ENCODE data around the gene HES2. TPM values are rescaled to one million over a fixed set of nuclear protein-coding genes. Genes with fewer than 3 reads are reported as not detected.

HES2 gene
- polyA plus RNA-seq, 4 donors: 0.08 to 0.69 (median 0.34) TPM

Other genes starting within 250 kb of the HES2 start
- under 1 TPM; 0.14 to 0.63 (median 0.36) TPM for gene CHD5, start 239.6 kb downstream of the HES2 start, polyA plus RNA-seq (ENCODE audit: insufficient read length in 4 of 4)
- 100 to 1,000 TPM; 523 to 790 (median 627) TPM for gene RPL22, start 220.3 kb downstream of the HES2 start, polyA plus RNA-seq (ENCODE audit: insufficient read length in 4 of 4)
- gene RNF207, start 213.8 kb downstream of the HES2 start, polyA plus RNA-seq (ENCODE audit: insufficient read length in 4 of 4): 10 to 100 TPM; 15.7 to 72.0 (median 38.7) TPM
- 10 to 100 TPM; 60.7 to 75.1 (median 63.1) TPM for gene ICMT, start 184.0 kb downstream of the HES2 start, polyA plus RNA-seq (ENCODE audit: insufficient read length in 4 of 4)
- gene HES3, start 175.7 kb downstream of the HES2 start, polyA plus RNA-seq (ENCODE audit: insufficient read length in 4 of 4): not detected
- 1 to 10 TPM; 6.3 to 7.9 (median 7.5) TPM for gene GPR153, start 158.8 kb downstream of the HES2 start, polyA plus RNA-seq (ENCODE audit: insufficient read length in 4 of 4)
- gene ACOT7, start 26.2 kb downstream of the HES2 start, polyA plus RNA-seq (ENCODE audit: insufficient read length in 4 of 4): 10 to 100 TPM; 18.2 to 34.2 (median 27.5) TPM
- gene ESPN, start 4.9 kb upstream of the HES2 start, polyA plus RNA-seq (ENCODE audit: insufficient read length in 4 of 4): 10 to 100 TPM in 3 of 4 donors, 1 to 10 TPM in 1; 7.6 to 23.5 (median 11.8) TPM
- gene TNFRSF25, start 46.3 kb upstream of the HES2 start, polyA plus RNA-seq (ENCODE audit: insufficient read length in 4 of 4): 10 to 100 TPM in 3 of 4 donors, 1 to 10 TPM in 1; 8.8 to 27.7 (median 12.4) TPM
- 10 to 100 TPM; 10.9 to 23.5 (median 14.0) TPM for gene PLEKHG5, start 71.7 kb upstream of the HES2 start, polyA plus RNA-seq (ENCODE audit: insufficient read length in 4 of 4)
- gene NOL9, start 134.6 kb upstream of the HES2 start, polyA plus RNA-seq (ENCODE audit: insufficient read length in 4 of 4): 10 to 100 TPM; 15.5 to 23.1 (median 19.3) TPM
- under 1 TPM in 2 of 4 donors, not detected in 2; 0.06 to 0.15 TPM for gene TAS1R1, start 135.4 kb upstream of the HES2 start, polyA plus RNA-seq (ENCODE audit: insufficient read length in 4 of 4)
- gene ZBTB48, start 160.1 kb upstream of the HES2 start, polyA plus RNA-seq (ENCODE audit: insufficient read length in 4 of 4): 10 to 100 TPM; 19.3 to 50.7 (median 27.3) TPM
- 10 to 100 TPM; 11.5 to 18.3 (median 13.3) TPM for gene KLHL21, start 182.9 kb upstream of the HES2 start, polyA plus RNA-seq (ENCODE audit: insufficient read length in 4 of 4)
- 10 to 100 TPM; 24.5 to 32.8 (median 26.1) TPM for gene PHF13, start 193.8 kb upstream of the HES2 start, polyA plus RNA-seq (ENCODE audit: insufficient read length in 4 of 4)
- gene THAP3, start 204.9 kb upstream of the HES2 start, polyA plus RNA-seq (ENCODE audit: insufficient read length in 4 of 4): 10 to 100 TPM; 15.1 to 25.8 (median 16.3) TPM